HG03575 (cell line): ENCODE data around the gene OPN1MW2.
A peak's percentile ranks its signal among the peaks of the same experiment; 100 is the strongest.
"Not testable (repeated sequence)": the region's sequence is repeated elsewhere in the genome, so short reads cannot be mapped to it uniquely, and the experiment has no call there.

Source experiments
- ATAC-seq: cut with Tn5 transposase; IDR thresholded peaks from one replicate; pipeline ENCODE4 v1.9.1; 2021; ENCODE audit not compliant: unreplicated experiment, insufficient number of reproducible peaks, low FRiP score; ENCODE audit errors: extremely low read depth

OPN1MW2 gene

GRCh38 chrX:154219456-154219855 is at the start of gene OPN1MW2:
Gene OPN1MW2 (plus strand): TSS chrX:154219756. CDS start chrX:154219816, 60 bp downstream.
- ATAC-seq, result not testable (repeated sequence)

- peak; percentile 71 for ATAC-seq
Observed at GRCh38 chrX:154172535-154172943, 47.0 kb upstream of the OPN1MW2 start.

GRCh38 chrX:154174356-154174755 is 45.2 kb upstream of the OPN1MW2 start:
- not testable (repeated sequence) for ATAC-seq

- not testable (repeated sequence) for ATAC-seq
Observed at GRCh38 chrX:154182296-154182695, 37.3 kb upstream of the OPN1MW2 start, which contains the start of gene OPN1MW. Gene OPN1MW (plus strand): TSS chrX:154182596. CDS start chrX:154182678, 82 bp downstream.

- ATAC-seq, result not testable (repeated sequence)
Observed at GRCh38 chrX:154183794-154184193, 35.8 kb upstream of the OPN1MW2 start.

- not testable (repeated sequence) for ATAC-seq
Observed at GRCh38 chrX:154192846-154193245, 26.7 kb upstream of the OPN1MW2 start.

- not testable (repeated sequence) for ATAC-seq
Observed at GRCh38 chrX:154194316-154194715, 25.2 kb upstream of the OPN1MW2 start.

- not testable (repeated sequence) for ATAC-seq
Observed at GRCh38 chrX:154196466-154196865, 23.1 kb upstream of the OPN1MW2 start.

GRCh38 chrX:154209670-154210418 is 9.7 kb upstream of the OPN1MW2 start:
- ATAC-seq, result peak; percentile 59

- not testable (repeated sequence) for ATAC-seq
Observed at GRCh38 chrX:154211057-154211456, 8.5 kb upstream of the OPN1MW2 start.

GRCh38 chrX:154211499-154211898 is 8.1 kb upstream of the OPN1MW2 start:
- not testable (repeated sequence) for ATAC-seq

GRCh38 chrX:154225292-154225691 is 5.7 kb downstream of the OPN1MW2 start:
- not testable (repeated sequence) for ATAC-seq

- ATAC-seq, result not testable (repeated sequence)
Observed at GRCh38 chrX:154226706-154227105, 7.2 kb downstream of the OPN1MW2 start.

GRCh38 chrX:154231443-154231842 is 11.9 kb downstream of the OPN1MW2 start:
- not testable (repeated sequence) for ATAC-seq

GRCh38 chrX:154233620-154234019 is 14.1 kb downstream of the OPN1MW2 start:
- ATAC-seq, result not testable (repeated sequence)

- ATAC-seq, result not testable (repeated sequence)
Observed at GRCh38 chrX:154238939-154239559, 19.5 kb downstream of the OPN1MW2 start.

GRCh38 chrX:154239982-154240503 is 20.5 kb downstream of the OPN1MW2 start:
- ATAC-seq, result not testable (repeated sequence)

- ATAC-seq, result not testable (repeated sequence)
Observed at GRCh38 chrX:154247377-154248045, 28.0 kb downstream of the OPN1MW2 start.

GRCh38 chrX:154248076-154248475 is 28.5 kb downstream of the OPN1MW2 start:
- not testable (repeated sequence) for ATAC-seq
